ENCODE measurements around the gene FBXL5. TPM values are rescaled to one million over a fixed set of nuclear protein-coding genes. Genes with fewer than 3 reads are reported as not detected.

Gene FBXL5
- polyA plus RNA-seq, 4 donors = 120 to 146 (median 139) TPM

GRCh38 chr4:15677507-15677988 lies 22.4 kb upstream of the FBXL5 start:
- DNase-seq (ENCODE audit: low read depth in 4 of 4, low spot score in 3 of 4) = peak in 2 of 4 donors; percentile 8 to 28

- DNase-seq (ENCODE audit: low read depth in 4 of 4, low spot score in 3 of 4) = no peak
These were observed 21.7 kb upstream of the FBXL5 start for GRCh38 chr4:15676899-15677298.

GRCh38 chr4:15676039-15676438 lies 20.9 kb upstream of the FBXL5 start:
- DNase-seq (ENCODE audit: low read depth in 4 of 4, low spot score in 3 of 4) = no peak

GRCh38 chr4:15675356-15675755 lies 20.2 kb upstream of the FBXL5 start:
- DNase-seq (ENCODE audit: low read depth in 4 of 4, low spot score in 3 of 4) = no peak

- DNase-seq (ENCODE audit: low read depth in 4 of 4, low spot score in 3 of 4) = no peak
These were observed 19.8 kb upstream of the FBXL5 start for GRCh38 chr4:15674926-15675325.

GRCh38 chr4:15674046-15674445 lies 18.9 kb upstream of the FBXL5 start:
- no peak for DNase-seq (ENCODE audit: low read depth in 4 of 4, low spot score in 3 of 4)

- no peak for DNase-seq (ENCODE audit: low read depth in 4 of 4, low spot score in 3 of 4)
These were observed 18.2 kb upstream of the FBXL5 start for GRCh38 chr4:15673337-15673736.

GRCh38 chr4:15672101-15672500 lies 16.9 kb upstream of the FBXL5 start:
- no peak for DNase-seq (ENCODE audit: low read depth in 4 of 4, low spot score in 3 of 4)

GRCh38 chr4:15670576-15670975 lies 15.4 kb upstream of the FBXL5 start:
- DNase-seq (ENCODE audit: low read depth in 4 of 4, low spot score in 3 of 4) = no peak

- DNase-seq (ENCODE audit: low read depth in 4 of 4, low spot score in 3 of 4) = no peak
These were observed 13.6 kb upstream of the FBXL5 start for GRCh38 chr4:15668566-15669435.

GRCh38 chr4:15667006-15667405 lies 11.8 kb upstream of the FBXL5 start:
- DNase-seq (ENCODE audit: low read depth in 4 of 4, low spot score in 3 of 4) = no peak

- DNase-seq (ENCODE audit: low read depth in 4 of 4, low spot score in 3 of 4) = no peak
These were observed 10.7 kb upstream of the FBXL5 start for GRCh38 chr4:15665753-15666365.

- DNase-seq (ENCODE audit: low read depth in 4 of 4, low spot score in 3 of 4) = no peak
These were observed 4.8 kb upstream of the FBXL5 start for GRCh38 chr4:15659768-15660570.

GRCh38 chr4:15658781-15659180 lies 3.6 kb upstream of the FBXL5 start:
- no peak for DNase-seq (ENCODE audit: low read depth in 4 of 4, low spot score in 3 of 4)

GRCh38 chr4:15658136-15658770 lies 3.1 kb upstream of the FBXL5 start:
- no peak for DNase-seq (ENCODE audit: low read depth in 4 of 4, low spot score in 3 of 4)

- DNase-seq (ENCODE audit: low read depth in 4 of 4, low spot score in 3 of 4) = no peak
These were observed 2.2 kb upstream of the FBXL5 start for GRCh38 chr4:15657366-15657765.

- peak in 2 of 4 donors; percentile 16 to 31 for DNase-seq (ENCODE audit: low read depth in 4 of 4, low spot score in 3 of 4)
These were observed 897 bp upstream of the FBXL5 start for GRCh38 chr4:15656038-15656470.

GRCh38 chr4:15654593-15655222 lies 449 bp downstream of the FBXL5 start:
- DNase-seq (ENCODE audit: low read depth in 4 of 4, low spot score in 3 of 4) = peak in 2 of 4 donors; percentile 10 to 48

GRCh38 chr4:15653864-15654592 lies 1.1 kb downstream of the FBXL5 start:
- DNase-seq (ENCODE audit: low read depth in 4 of 4, low spot score in 3 of 4) = peak in 2 of 4 donors; percentile 16 to 47

Measured in right renal pelvis (tissue), 4 donors.